NCI-H2196 (cell line): ENCODE results near the gene RD3L.
A peak's percentile ranks its signal among the peaks of the same experiment; 100 is the strongest.

ENCODE experiments used
- DNase-seq: peaks from one replicate; lab custom pipeline; 2025; ENCODE audit not compliant: unreplicated experiment; lab: John Stamatoyannopoulos, UW

Gene RD3L

GRCh38 chr14:103941973-103942736 lies at the start of gene RD3L:
Gene RD3L (minus strand): TSS chr14:103942529. CDS start chr14:103941695, 834 bp downstream.
- DNase-seq: no peak

- DNase-seq: no peak
These were observed 47.6 kb upstream of the RD3L start for GRCh38 chr14:103989964-103990363.

GRCh38 chr14:103989034-103989433 lies 46.7 kb upstream of the RD3L start:
- DNase-seq: no peak

GRCh38 chr14:103984196-103984595 lies 41.9 kb upstream of the RD3L start:
- DNase-seq: no peak

- peak; percentile 0 for DNase-seq
These were observed 38.4 kb upstream of the RD3L start for GRCh38 chr14:103980623-103981238.

GRCh38 chr14:103974575-103974974 lies 32.2 kb upstream of the RD3L start:
- DNase-seq: no peak

GRCh38 chr14:103973354-103973753 lies 31.0 kb upstream of the RD3L start:
- no peak for DNase-seq

- DNase-seq: no peak
These were observed 27.6 kb upstream of the RD3L start for GRCh38 chr14:103969961-103970360.

- no peak for DNase-seq
These were observed 24.3 kb upstream of the RD3L start for GRCh38 chr14:103966631-103967030.

- no peak for DNase-seq
These were observed 19.7 kb upstream of the RD3L start for GRCh38 chr14:103961928-103962578.

- DNase-seq: no peak
These were observed 18.2 kb upstream of the RD3L start for GRCh38 chr14:103960457-103961055.

GRCh38 chr14:103949131-103949790 lies 6.9 kb upstream of the RD3L start:
- DNase-seq: no peak

- DNase-seq: no peak
These were observed 6.1 kb upstream of the RD3L start for GRCh38 chr14:103948442-103948841.

GRCh38 chr14:103946975-103947374 lies 4.6 kb upstream of the RD3L start:
- no peak for DNase-seq

- no peak for DNase-seq
These were observed 1.3 kb upstream of the RD3L start for GRCh38 chr14:103943673-103944072.

GRCh38 chr14:103941462-103941861 lies 867 bp downstream of the RD3L start:
- DNase-seq: no peak

GRCh38 chr14:103935102-103935501 lies 7.2 kb downstream of the RD3L start:
- no peak for DNase-seq

GRCh38 chr14:103932791-103933490 lies 9.4 kb downstream of the RD3L start:
- no peak for DNase-seq

GRCh38 chr14:103931422-103931821 lies 10.9 kb downstream of the RD3L start:
- DNase-seq: no peak

- DNase-seq: no peak
These were observed 12.2 kb downstream of the RD3L start for GRCh38 chr14:103930051-103930604.
